Measurements from ENCODE around the gene PTPRN2.

GRCh38 chr7:158281441-158281840 lies 306.2 kb downstream of the PTPRN2 start:
- no peak for TF ChIP-seq SMC3 (IDR thresholded peaks at IDR 0.05; ENCODE audit: low read length)
- no peak for TF ChIP-seq ZNF326 (CRISPR knock-in tag; IDR thresholded peaks at IDR 0.05; ENCODE audit: borderline replicate concordance)
- TF ChIP-seq MBD4 (IDR thresholded peaks at IDR 0.05; ENCODE audit: borderline replicate concordance, low read length): no peak
- TF ChIP-seq ZUFSP (CRISPR knock-in tag; IDR thresholded peaks at IDR 0.05; ENCODE audit: borderline replicate concordance): no peak
- TF ChIP-seq ZNF256 (CRISPR knock-in tag; conservative IDR thresholded peaks at IDR 0.05): no peak
- TF ChIP-seq STAT6 (CRISPR knock-in tag; IDR thresholded peaks at IDR 0.05; ENCODE audit: borderline replicate concordance): no peak
- no peak for TF ChIP-seq POLR2AphosphoS5 (IDR thresholded peaks at IDR 0.05; ENCODE audit: low read depth, low read length)
- no peak for TF ChIP-seq ZNF383 (CRISPR knock-in tag; IDR thresholded peaks at IDR 0.05; ENCODE audit: borderline replicate concordance)
- TF ChIP-seq POLR2A (IDR thresholded peaks at IDR 0.05; ENCODE audit: insufficient read depth in 1 of 2, low read depth in 2 of 2, low read length in 2 of 2): no peak
- TF ChIP-seq NFKBIZ (CRISPR knock-in tag; IDR thresholded peaks at IDR 0.05): no peak
